ENCODE results near the gene PPIL6.
A peak's percentile ranks its signal among the peaks of the same experiment; 100 is the strongest.

Gene PPIL6

DNA sequence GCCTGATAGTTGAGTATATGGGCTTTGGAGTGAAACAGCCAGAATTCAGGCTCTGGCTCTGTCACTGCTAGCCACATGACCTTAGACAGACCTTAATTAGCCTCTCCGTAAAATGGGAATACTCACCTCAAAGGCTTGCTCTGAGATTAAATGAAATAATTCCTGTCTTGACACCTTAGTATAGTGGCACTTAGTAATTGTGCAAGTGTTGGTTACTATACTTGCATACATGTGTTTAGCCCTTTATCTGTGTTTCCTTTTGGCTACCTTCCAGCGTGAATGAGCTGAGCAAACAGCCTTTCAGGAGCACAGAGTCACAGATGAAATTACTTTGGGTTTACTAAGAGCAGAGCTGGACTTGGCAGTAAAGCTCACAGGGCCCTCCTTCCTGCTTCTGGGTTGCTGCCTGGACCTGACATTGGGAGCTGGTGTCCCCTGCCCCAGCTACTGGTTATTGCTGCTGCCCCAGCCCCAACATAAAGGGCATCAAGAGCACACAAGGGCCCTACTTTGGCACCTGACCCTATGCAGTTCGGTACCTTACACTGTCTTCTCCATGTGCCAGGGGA, 90.9 kb downstream of the PPIL6 start:
- H3K4me3 ChIP-seq: no peak overlapping the region
- H3K9ac ChIP-seq: no peak overlapping the region
- peaks cover 6 to 27% (median 12%) of the 10 kb centered on the region in 11 experiments; a peak in 12 of 22 replicates for H3K36me3 ChIP-seq
- peak overlapping the region in 7 of 11 experiments; percentile 1 to 95 (median 85); a peak in 12 of 22 replicates for H3K4me2 ChIP-seq
- no peak overlapping the region for H3K27ac ChIP-seq
- no peaks in the 10 kb centered on the region for H4K20me1 ChIP-seq
- peaks cover 17 to 87% (median 48%) of the 10 kb centered on the region in 10 experiments for H3K4me1 ChIP-seq
- no peaks in the 10 kb centered on the region for H3K9me3 ChIP-seq (replicated peaks in 1 of 11)
- H3K27me3 ChIP-seq: no peaks in the 10 kb centered on the region
- TF ChIP-seq Cebpa-rat (IDR thresholded peaks at IDR 0.05): no peak

GRCh38 chr6:109348226-109348625, 92.2 kb downstream of the PPIL6 start:
- Histone ChIP-seq H3K4me3 (no peak overlapping the region), H3K9me3 (replicated peaks in 1 of 11) (no peaks in the 10 kb centered on the region), H3K27me3 (no peaks in the 10 kb centered on the region), H3K36me3 (peaks cover 0 to 16% (median 2%) of the 10 kb centered on the region in 11 experiments; a peak in 7 of 22 replicates), H3K27ac (no peak overlapping the region), H3K4me1 (peaks cover 17 to 76% (median 46%) of the 10 kb centered on the region in 10 experiments), H3K4me2 (peak overlapping the region in 4 of 11 experiments; percentile 16 to 95 (median 68); a peak in 7 of 22 replicates), H4K20me1 (no peaks in the 10 kb centered on the region), H3K9ac (no peak overlapping the region)
- no peak for TF ChIP-seq Cebpa-rat (IDR thresholded peaks at IDR 0.05)

- no peaks in the 10 kb centered on the region for H3K27me3 ChIP-seq
- H3K4me2 ChIP-seq: peak overlapping the region in 3 of 11 experiments; percentile 45 to 95 (median 91); a peak in 6 of 22 replicates
- TF ChIP-seq Cebpa-rat (IDR thresholded peaks at IDR 0.05): no peak
- H3K27ac ChIP-seq: no peak overlapping the region
- H3K4me1 ChIP-seq: peaks cover 17 to 72% (median 42%) of the 10 kb centered on the region in 10 experiments
- H4K20me1 ChIP-seq: no peaks in the 10 kb centered on the region
- peaks cover 0 to 16% (median 0%) of the 10 kb centered on the region in 11 experiments; a peak in 7 of 22 replicates for H3K36me3 ChIP-seq
- no peak overlapping the region for H3K4me3 ChIP-seq
- H3K9ac ChIP-seq: peak overlapping the region in 1 of 11 experiments; percentile 4; a peak in 1 of 22 replicates
- no peaks in the 10 kb centered on the region for H3K9me3 ChIP-seq (replicated peaks in 1 of 11)
Observed at GRCh38 chr6:109347779-109348178, 92.6 kb downstream of the PPIL6 start.

- no peak overlapping the region for H3K27ac ChIP-seq
- no peak for TF ChIP-seq Cebpa-rat (IDR thresholded peaks at IDR 0.05)
Observed at GRCh38 chr6:109345986-109346385, 94.4 kb downstream of the PPIL6 start.

GRCh38 chr6:109344226-109344625, 96.2 kb downstream of the PPIL6 start:
- H3K27ac ChIP-seq: no peak overlapping the region
- H3K4me2 ChIP-seq: no peak overlapping the region
- no peak for TF ChIP-seq Cebpa-rat (IDR thresholded peaks at IDR 0.05)
- H3K4me1 ChIP-seq: peaks cover 6 to 36% (median 18%) of the 10 kb centered on the region in 10 experiments; a peak in 15 of 20 replicates
- H3K27me3 ChIP-seq: no peaks in the 10 kb centered on the region
- no peaks in the 10 kb centered on the region for H4K20me1 ChIP-seq
- no peak overlapping the region for H3K4me3 ChIP-seq
- H3K9me3 ChIP-seq (replicated peaks in 1 of 11): no peaks in the 10 kb centered on the region
- no peaks in the 10 kb centered on the region for H3K36me3 ChIP-seq
- H3K9ac ChIP-seq: no peak overlapping the region

More at GRCh38 chr6:109345986-109346385, 94.4 kb downstream of the PPIL6 start:
- Histone ChIP-seq H3K4me2 (peak overlapping the region in 5 of 11 experiments; percentile 3 to 24 (median 10); a peak in 2 of 22 replicates), H3K4me1 (peaks cover 0 to 54% (median 24%) of the 10 kb centered on the region in 10 experiments; a peak in 17 of 20 replicates), H3K36me3 (peaks cover 0 to 11% (median 0%) of the 10 kb centered on the region in 11 experiments; a peak in 7 of 22 replicates), H3K9me3 (replicated peaks in 1 of 11) (no peaks in the 10 kb centered on the region), H4K20me1 (no peaks in the 10 kb centered on the region), H3K4me3 (no peak overlapping the region), H3K27me3 (no peaks in the 10 kb centered on the region), H3K9ac (no peak overlapping the region)

DNA sequence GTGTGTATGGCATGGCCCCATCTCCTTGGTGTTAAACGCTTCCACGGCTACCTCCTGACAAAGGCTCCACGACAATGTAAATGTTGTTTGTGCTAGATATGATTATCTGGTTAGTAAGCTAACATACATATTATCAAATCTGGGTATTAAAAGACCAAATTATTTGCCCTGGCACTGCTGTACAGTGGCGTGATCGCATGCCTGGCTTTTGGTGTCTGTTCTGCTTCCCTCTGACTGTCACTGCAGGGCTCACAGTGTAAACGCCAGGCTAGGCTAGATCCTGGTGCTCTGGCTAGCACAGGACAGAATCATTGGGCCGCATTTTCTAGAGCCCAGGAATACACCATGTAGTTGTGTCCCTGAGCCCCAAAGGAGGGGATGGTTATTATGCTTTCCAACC, 96.9 kb downstream of the PPIL6 start:
- Histone ChIP-seq H3K9ac (no peak overlapping the region), H3K4me3 (no peak overlapping the region)

DNA sequence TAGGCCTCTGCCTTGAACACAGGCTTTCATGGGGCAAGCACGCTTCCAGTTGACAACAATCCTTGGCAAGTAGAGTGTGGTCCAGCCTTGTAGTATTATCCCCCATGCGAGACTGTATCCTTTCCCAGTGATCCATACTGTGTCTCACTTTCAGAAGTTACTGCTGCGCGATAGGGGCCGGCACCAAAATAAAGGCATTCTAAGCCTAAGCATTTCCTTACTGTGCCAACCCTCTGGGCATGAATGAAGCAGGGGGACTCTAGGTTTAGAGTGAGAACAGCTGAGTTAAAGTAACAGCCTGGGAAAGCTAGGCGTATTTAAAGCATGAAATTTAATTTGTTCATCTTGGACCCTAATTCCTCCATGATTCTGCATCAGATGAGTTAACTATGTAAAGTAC, 97.5 kb downstream of the PPIL6 start:
- Histone ChIP-seq H3K4me3 (no peak overlapping the region), H3K9me3 (replicated peaks in 1 of 11) (no peaks in the 10 kb centered on the region), H4K20me1 (no peaks in the 10 kb centered on the region), H3K27me3 (no peaks in the 10 kb centered on the region), H3K36me3 (no peaks in the 10 kb centered on the region), H3K27ac (no peak overlapping the region), H3K4me2 (no peak overlapping the region), H3K9ac (no peak overlapping the region), H3K4me1 (peaks cover 6 to 23% (median 16%) of the 10 kb centered on the region in 10 experiments; a peak in 15 of 20 replicates)
- no peak for TF ChIP-seq Cebpa-rat (IDR thresholded peaks at IDR 0.05)

More for the DNA sequence above, 96.9 kb downstream of the PPIL6 start:
- no peaks in the 10 kb centered on the region for H4K20me1 ChIP-seq
- no peaks in the 10 kb centered on the region for H3K27me3 ChIP-seq
- no peaks in the 10 kb centered on the region for H3K36me3 ChIP-seq
- H3K27ac ChIP-seq: no peak overlapping the region
- no peaks in the 10 kb centered on the region for H3K9me3 ChIP-seq (replicated peaks in 1 of 11)
- H3K4me2 ChIP-seq: no peak overlapping the region
- TF ChIP-seq Cebpa-rat (IDR thresholded peaks at IDR 0.05): no peak
- H3K4me1 ChIP-seq: peaks cover 6 to 29% (median 18%) of the 10 kb centered on the region in 10 experiments; a peak in 15 of 20 replicates

DNA sequence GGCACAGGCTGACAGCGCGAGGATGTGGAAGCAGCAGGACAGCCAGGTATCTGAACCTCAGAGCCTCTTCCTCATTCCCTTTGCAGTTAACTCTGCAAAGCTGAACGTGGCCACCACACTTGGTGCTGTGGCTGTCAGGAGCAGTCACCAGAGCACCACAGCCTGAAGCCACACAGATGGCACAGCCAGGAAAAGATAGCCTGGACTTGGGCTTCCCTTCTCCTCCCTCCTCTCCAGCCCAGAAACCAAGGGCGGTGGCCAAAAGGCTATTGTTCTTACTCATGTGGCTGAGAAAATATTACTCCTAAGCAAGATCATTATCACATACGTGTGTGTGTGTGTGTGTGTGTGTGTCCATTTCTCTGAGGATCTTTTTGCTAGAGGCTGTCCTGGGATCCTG, 97.9 kb downstream of the PPIL6 start:
- Histone ChIP-seq H3K4me2 (no peak overlapping the region), H3K4me1 (peaks cover 6 to 21% (median 13%) of the 10 kb centered on the region in 10 experiments; a peak in 14 of 20 replicates), H3K9me3 (replicated peaks in 1 of 11) (no peaks in the 10 kb centered on the region), H3K27me3 (no peaks in the 10 kb centered on the region), H3K27ac (no peak overlapping the region), H4K20me1 (no peaks in the 10 kb centered on the region), H3K9ac (no peak overlapping the region), H3K4me3 (no peak overlapping the region), H3K36me3 (no peaks in the 10 kb centered on the region)
- no peak for TF ChIP-seq Cebpa-rat (IDR thresholded peaks at IDR 0.05)

DNA sequence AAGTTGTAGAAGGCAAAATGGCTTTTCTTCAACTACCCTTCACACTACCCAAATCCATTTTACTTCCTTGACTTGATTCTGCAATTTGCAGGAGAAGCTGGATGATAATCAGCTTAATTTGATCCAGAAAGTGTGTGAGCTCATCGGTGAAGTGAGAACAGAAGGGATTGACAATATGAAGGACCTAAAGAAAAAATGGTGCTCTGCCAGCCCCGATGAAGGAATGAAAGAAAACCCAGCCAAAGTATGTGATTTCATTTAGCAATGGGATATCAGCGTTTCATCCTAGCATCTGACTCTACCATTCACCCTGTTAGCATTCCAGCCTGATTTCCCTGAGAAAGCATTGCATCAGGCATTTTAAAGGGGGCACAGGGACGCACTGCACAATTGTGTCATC, 99.6 kb downstream of the PPIL6 start:
- H3K27me3 ChIP-seq: no peaks in the 10 kb centered on the region
- H3K4me1 ChIP-seq: peaks cover 5 to 14% (median 8%) of the 10 kb centered on the region in 10 experiments; a peak in 11 of 20 replicates
- H4K20me1 ChIP-seq: no peaks in the 10 kb centered on the region
- no peak overlapping the region for H3K4me3 ChIP-seq
- TF ChIP-seq Cebpa-rat (IDR thresholded peaks at IDR 0.05): no peak
- no peak overlapping the region for H3K9ac ChIP-seq
- no peak overlapping the region for H3K4me2 ChIP-seq
- no peak overlapping the region for H3K27ac ChIP-seq
- no peaks in the 10 kb centered on the region for H3K36me3 ChIP-seq
- no peaks in the 10 kb centered on the region for H3K9me3 ChIP-seq (replicated peaks in 1 of 11)

Data from BLaER1 treated with 17β-estradiol and CSF1 and Interleukin-3, amounts not matched to agents 10 nM and 100 nM (cell line).